ENCODE results near the gene SH2D4B. TPM values are rescaled to one million over a fixed set of nuclear protein-coding genes. Genes with fewer than 3 reads are reported as not detected.

SH2D4B gene
- total RNA-seq, 4 donors from 2014 or later, result not detected

DNA sequence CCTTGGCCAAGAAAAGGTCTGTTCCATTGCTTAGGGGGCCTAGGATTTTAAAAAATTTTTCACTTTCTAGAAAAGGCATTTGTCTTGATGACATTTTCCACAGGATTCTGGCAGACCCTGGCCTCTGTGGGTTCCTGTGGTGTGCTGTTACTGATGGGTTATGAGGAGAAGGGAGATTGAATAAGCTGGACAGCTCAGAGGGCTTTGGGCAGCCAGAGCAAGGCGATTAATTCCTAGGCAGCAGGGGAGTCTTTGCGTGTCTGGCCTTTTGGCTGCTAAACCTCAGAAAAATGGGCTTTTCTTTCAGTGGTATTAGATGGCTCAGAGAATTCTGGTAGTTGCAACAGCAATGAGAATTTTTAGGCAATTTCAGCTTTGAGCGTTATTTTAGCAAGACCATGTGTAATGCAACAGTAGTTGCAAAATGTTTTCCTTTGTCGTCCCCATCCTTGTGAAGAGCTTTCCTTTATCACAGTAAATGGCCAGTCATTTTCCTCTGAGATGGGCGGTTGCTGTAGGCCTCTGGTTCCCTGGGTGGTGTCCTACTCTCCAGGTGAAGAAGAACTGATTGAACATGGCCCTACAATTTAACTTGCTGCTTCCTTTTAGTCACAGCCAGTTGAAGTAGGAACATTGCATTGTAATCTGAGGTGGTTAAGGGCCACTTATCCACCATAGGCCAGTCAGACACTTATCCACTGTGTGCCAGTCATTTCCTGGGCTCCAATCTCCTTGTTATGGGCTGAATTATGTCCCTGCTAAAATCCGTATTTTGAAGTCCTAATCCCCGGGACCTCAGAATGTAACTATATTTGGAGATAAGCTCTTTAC lies 43.2 kb downstream of the SH2D4B start:
- no peaks in the 10 kb centered on the region for H3K4me1 ChIP-seq
- H3K27ac ChIP-seq, result no peak overlapping the region
- no peaks in the 10 kb centered on the region for H3K27me3 ChIP-seq
- DNase-seq (ENCODE audit: low spot score in 2 of 2), result no peak
- peaks cover 0 to 9% (median 0%) of the 10 kb centered on the region in 4 donors for H3K9me3 ChIP-seq
- no peaks in the 10 kb centered on the region for H3K36me3 ChIP-seq
- TF ChIP-seq, protein P1, sequence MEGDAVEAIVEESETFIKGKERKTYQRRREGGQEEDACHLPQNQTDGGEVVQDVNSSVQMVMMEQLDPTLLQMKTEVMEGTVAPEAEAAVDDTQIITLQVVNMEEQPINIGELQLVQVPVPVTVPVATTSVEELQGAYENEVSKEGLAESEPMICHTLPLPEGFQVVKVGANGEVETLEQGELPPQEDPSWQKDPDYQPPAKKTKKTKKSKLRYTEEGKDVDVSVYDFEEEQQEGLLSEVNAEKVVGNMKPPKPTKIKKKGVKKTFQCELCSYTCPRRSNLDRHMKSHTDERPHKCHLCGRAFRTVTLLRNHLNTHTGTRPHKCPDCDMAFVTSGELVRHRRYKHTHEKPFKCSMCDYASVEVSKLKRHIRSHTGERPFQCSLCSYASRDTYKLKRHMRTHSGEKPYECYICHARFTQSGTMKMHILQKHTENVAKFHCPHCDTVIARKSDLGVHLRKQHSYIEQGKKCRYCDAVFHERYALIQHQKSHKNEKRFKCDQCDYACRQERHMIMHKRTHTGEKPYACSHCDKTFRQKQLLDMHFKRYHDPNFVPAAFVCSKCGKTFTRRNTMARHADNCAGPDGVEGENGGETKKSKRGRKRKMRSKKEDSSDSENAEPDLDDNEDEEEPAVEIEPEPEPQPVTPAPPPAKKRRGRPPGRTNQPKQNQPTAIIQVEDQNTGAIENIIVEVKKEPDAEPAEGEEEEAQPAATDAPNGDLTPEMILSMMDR (IDR thresholded peaks at IDR 0.05), result no peak
- TF ChIP-seq EP300 (IDR thresholded peaks at IDR 0.05), result no peak
- TF ChIP-seq POLR2A (IDR thresholded peaks at IDR 0.05), result no peak
- H3K4me3 ChIP-seq, result no peak overlapping the region
- WGBS, 2 donors, result 80 to 81% methylated on average over 7 of the region's 7 CpGs

DNA sequence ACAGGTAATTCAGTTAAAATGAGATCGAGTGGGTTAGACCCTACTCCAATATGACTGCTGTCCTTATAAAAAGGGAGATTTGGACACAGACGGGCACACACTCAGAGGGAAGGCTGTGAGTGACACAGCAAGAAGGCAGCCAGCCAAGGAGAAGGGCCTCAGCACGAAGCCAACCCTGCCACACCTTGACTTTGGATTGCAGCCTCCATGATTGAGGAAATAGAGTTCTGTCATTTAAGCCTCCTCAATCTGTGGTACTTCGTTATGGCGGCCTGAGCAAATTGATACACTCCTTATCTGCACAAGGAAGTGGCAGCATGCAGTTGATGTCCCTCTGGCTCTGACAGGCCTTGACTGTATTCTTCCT lies 43.8 kb downstream of the SH2D4B start:
- DNase-seq (ENCODE audit: low spot score in 2 of 2), result no peak
- WGBS, 2 donors, result 84 to 95% methylated on average over 5 of the region's 5 CpGs
- Histone ChIP-seq H3K27me3 (no peaks in the 10 kb centered on the region), H3K4me3 (no peak overlapping the region), H3K36me3 (no peaks in the 10 kb centered on the region), H3K4me1 (no peaks in the 10 kb centered on the region), H3K27ac (no peak overlapping the region), H3K9me3 (peaks cover 0 to 9% (median 0%) of the 10 kb centered on the region in 4 donors)
- TF ChIP-seq, protein P1 (IDR thresholded peaks at IDR 0.05), result no peak
- TF ChIP-seq EP300 (IDR thresholded peaks at IDR 0.05), result no peak
- TF ChIP-seq POLR2A (IDR thresholded peaks at IDR 0.05), result no peak

DNA sequence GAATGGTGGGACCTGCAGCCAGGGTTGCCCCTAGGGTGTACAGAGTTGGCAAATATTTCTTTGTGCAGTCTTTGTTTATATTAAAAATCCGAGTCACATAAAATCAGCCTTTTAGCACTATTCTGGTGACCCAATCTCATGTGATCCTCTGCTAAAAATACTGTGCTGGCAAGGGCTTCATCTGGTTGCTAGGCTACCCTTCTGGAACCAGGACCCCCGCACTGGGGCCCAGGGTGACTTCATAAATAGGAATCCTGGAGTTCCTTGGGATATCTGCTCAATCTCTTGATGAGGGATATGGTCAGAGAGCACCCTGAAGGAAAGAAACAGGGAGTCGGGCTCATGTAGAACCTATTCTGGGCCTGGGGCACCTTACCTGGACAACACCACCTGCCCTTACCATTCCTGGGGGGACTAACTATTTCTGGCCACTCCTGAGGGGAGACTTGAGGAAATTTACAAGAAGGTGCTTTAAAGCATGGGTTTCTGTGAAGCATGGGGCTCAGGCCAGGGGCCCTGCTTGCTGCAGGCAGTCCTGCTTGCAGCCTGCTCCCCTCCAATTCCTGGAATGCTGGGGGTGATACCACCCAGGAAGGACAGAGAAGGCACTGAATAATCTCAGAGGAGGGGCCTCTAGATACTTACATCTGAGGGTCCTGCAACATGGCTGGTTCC lies 44.7 kb downstream of the SH2D4B start:
- Histone ChIP-seq H3K27ac (no peak overlapping the region), H3K27me3 (no peaks in the 10 kb centered on the region), H3K4me1 (no peaks in the 10 kb centered on the region), H3K9me3 (no peaks in the 10 kb centered on the region), H3K36me3 (no peaks in the 10 kb centered on the region), H3K4me3 (no peak overlapping the region)
- WGBS, 2 donors, result 54 to 67% methylated on average over 3 of the region's 3 CpGs
- TF ChIP-seq POLR2A (IDR thresholded peaks at IDR 0.05), result no peak
- no peak for TF ChIP-seq EP300 (IDR thresholded peaks at IDR 0.05)
- TF ChIP-seq, protein P1 (IDR thresholded peaks at IDR 0.05), result no peak
- DNase-seq (ENCODE audit: low spot score in 2 of 2), result no peak

DNA sequence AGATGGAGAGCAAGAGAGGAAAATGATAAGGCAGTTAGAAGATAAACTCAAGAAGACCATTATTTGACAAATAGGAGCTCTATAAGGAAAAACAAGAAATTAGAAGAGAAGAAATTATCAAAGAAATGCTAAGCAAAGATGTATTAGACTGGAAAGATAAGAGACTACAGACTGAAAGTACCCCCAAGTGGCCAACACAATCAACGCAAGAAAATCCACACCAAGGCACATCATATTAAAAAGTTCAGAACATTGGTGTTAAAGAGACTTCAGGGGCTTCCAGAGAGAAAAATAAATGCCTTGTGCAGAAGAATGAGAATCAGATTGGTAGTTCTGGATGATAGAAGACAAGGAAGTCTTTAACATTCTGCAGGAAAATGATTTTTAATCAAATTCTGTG lies 46.0 kb downstream of the SH2D4B start:
- H3K9me3 ChIP-seq, result no peaks in the 10 kb centered on the region
- H3K27me3 ChIP-seq, result no peaks in the 10 kb centered on the region
- no peaks in the 10 kb centered on the region for H3K36me3 ChIP-seq
- H3K4me3 ChIP-seq, result no peak overlapping the region
- DNase-seq (ENCODE audit: low spot score in 2 of 2), result no peak
- 50 to 53% methylated on average over 1 of the region's 1 CpG for WGBS, 2 donors
- no peaks in the 10 kb centered on the region for H3K4me1 ChIP-seq
- TF ChIP-seq POLR2A (IDR thresholded peaks at IDR 0.05) (no peak), EP300 (IDR thresholded peaks at IDR 0.05) (no peak)
- TF ChIP-seq, protein P1 (IDR thresholded peaks at IDR 0.05), result no peak
- no peak overlapping the region for H3K27ac ChIP-seq

DNA sequence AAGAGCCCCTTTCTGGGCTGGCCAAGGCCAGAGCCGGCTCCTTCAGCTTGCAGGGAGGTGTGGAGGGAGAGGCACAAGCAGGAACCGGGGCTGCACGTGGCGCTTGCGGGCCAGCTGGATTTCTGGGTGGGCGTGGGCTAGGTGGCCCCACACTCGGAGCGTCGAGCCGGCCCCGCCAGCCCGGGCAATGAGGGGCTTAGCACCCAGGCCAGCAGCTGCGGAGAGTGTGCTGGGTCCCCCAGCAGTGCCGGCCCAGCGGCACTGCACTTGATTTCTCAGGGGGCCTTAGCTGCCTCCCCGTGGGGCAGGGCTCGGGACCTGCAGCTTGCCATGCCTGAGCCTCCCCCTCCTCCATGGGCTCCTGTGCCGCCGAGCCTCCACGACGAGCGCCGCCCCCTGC lies 48.1 kb downstream of the SH2D4B start:
- Histone ChIP-seq H3K27ac (no peak overlapping the region), H3K9me3 (no peaks in the 10 kb centered on the region), H3K4me1 (no peaks in the 10 kb centered on the region), H3K36me3 (no peaks in the 10 kb centered on the region), H3K27me3 (no peaks in the 10 kb centered on the region), H3K4me3 (no peak overlapping the region)
- DNase-seq (ENCODE audit: low spot score in 2 of 2), result no peak
- TF ChIP-seq, protein P1 (IDR thresholded peaks at IDR 0.05), result no peak
- TF ChIP-seq EP300 (IDR thresholded peaks at IDR 0.05), result no peak
- no peak for TF ChIP-seq POLR2A (IDR thresholded peaks at IDR 0.05)
- WGBS, 2 donors, result 94 to 95% methylated on average over 19 to 23 of the region's 23 CpGs

Measured in tibial nerve (tissue), 4 donors.